GM18517 (cell line): ENCODE measurements around the gene TMEM92.
"Not testable (repeated sequence)": the region's sequence is repeated elsewhere in the genome, so short reads cannot be mapped to it uniquely, and the experiment has no call there.

ENCODE experiments used
- ATAC-seq: cut with Tn5 transposase; IDR thresholded peaks from one replicate; pipeline ENCODE4 v1.9.1; 2021; ENCODE audit warnings: mild to moderate bottlenecking, moderate library complexity; ENCODE audit not compliant: unreplicated experiment

The TMEM92 gene

DNA sequence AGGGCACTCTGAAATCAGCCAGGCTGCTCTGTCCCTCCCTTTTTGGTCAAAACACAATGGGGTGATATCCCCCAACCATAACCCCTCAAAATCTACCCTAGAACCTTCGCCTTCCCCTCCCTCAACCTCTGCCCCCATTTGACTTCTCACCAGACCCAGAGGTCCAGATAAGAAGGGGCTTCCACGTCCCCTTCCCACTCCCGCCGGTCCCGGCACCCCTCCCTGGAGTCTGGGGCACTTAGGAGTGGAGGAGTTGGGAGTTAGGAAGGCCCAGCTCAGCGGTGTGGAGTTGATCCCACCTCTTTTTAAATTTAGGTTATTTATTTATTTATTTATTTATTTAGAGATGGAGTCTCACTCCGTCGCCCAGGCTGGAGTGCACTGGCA, 619 bp upstream of the TMEM92 start:
- no peak for ATAC-seq

GRCh38 chr17:50274897-50275221, 593 bp downstream of the TMEM92 start:
- no peak for ATAC-seq

- no peak for ATAC-seq
Measured at GRCh38 chr17:50275279-50275678, 1.0 kb downstream of the TMEM92 start.

- no peak for ATAC-seq
Measured at GRCh38 chr17:50276588-50277356, 2.5 kb downstream of the TMEM92 start.

DNA sequence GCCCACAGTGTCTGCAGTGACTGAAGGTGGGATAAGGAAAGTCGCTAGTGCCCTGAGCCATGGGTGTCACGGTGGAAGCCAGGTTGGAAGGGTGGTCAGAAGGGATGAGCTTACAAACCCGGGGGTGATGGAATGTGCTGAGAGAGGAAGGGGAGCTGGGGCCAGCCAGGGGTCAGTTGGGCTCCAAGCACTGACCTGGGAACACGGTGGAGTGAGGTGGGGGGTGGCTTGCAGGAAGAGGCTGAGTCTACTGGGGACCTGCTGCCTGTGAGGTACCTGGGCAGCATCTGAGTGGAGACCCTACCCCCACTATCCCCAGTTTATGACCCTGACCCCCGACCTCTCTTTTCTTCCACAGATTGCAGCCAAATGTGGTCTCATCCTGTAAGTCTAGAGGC, 3.1 kb downstream of the TMEM92 start:
- no peak for ATAC-seq

DNA sequence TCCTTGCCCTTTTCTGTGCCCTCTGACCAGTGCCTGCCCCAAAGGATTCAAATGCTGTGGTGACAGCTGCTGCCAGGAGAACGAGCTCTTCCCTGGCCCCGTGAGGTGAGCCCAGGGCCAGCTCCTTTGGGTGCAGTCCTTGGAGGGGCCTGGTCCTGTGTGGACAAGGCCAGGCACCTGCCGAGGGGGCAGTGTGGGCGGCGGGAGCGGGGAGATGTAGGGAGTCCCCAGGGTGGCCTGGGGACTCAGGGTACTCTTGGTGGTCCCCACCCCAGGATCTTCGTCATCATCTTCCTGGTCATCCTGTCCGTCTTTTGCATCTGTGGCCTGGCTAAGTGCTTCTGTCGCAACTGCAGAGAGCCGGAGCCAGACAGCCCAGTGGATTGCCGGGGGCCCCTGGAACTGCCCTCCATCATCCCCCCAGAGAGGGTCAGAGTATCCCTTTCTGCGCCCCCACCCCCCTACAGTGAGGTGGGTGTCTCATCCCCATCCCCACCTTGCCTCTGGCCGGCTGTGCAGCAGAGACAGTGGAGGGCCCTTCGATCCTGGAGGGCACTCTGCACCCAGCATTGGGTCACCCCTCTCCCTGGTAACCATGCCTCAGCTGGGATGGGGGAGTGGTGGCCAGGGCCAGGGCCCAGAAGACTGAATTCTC, 4.4 kb downstream of the TMEM92 start:
- no peak for ATAC-seq

DNA sequence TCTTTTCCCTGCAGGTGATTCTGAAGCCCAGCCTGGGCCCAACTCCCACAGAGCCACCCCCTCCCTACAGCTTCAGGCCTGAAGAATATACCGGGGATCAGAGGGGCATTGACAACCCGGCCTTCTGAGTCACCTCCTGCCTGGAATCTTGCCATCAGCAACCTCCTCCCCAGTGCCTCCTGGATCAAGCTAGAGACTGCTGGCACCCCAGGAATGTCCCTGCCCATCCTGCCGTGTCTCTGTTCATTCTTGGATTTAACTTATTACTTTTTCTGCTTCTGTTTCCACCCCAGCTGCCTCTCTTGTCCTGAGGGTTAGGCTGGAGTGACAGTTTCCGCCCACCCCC, 4.9 kb downstream of the TMEM92 start:
- no peak for ATAC-seq

GRCh38 chr17:50279639-50280038, 5.4 kb downstream of the TMEM92 start:
- ATAC-seq, result no peak

- ATAC-seq, result no peak
Measured at GRCh38 chr17:50280068-50280467, 5.8 kb downstream of the TMEM92 start.

GRCh38 chr17:50280801-50281441, 6.7 kb downstream of the TMEM92 start:
- ATAC-seq, result no peak

DNA sequence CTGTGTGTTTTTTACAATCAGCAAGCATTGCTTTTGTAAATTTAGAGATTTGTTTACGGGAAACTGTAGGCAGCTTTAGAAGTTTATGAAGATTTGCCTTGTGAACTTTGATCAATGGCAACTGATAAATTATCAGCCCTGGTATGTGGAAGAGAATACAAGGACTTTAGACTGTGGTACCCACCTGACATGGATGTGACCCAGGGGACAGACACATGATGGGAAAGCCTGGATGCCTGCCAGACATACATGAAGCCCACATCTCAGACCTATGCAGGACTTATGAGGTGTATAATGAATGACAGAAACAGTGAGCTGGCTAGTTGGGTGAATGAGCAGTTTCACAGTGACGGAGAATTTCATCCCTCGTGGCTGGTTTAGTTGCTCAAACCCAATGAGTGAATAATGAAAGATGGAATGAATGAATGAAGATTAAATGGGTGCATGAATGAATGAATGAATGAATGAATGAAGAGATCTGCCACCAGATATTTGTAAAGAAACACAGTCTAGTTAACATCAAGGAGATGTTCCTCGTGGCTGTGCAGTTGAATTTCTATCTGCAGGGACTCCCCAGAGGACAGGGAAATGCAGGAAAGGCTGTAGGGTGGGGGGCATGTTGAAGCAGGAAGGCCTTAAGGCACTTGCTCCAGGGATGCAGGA, 7.6 kb downstream of the TMEM92 start:
- ATAC-seq, result no peak

DNA sequence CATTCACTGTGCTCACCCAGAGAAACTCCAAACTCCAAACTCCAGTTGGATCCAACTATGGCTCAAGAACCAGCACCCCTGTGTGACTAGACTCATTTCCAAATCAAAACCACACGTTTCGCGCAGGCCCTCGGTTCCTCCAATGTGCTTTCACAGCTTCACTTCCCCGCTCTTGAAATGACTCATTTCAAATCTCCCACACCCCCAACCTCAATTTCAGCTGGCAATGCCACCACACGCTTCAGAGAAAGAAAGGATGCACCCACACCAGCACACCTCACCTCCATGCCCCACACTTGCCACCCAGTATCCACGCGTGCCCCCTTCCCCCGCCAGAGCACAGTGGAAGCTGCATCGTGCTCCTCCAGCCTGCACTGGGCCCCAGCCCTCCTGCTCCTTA, 9.0 kb downstream of the TMEM92 start:
- no peak for ATAC-seq

- ATAC-seq, result no peak
Measured at GRCh38 chr17:50283714-50284113, 9.4 kb downstream of the TMEM92 start.

DNA sequence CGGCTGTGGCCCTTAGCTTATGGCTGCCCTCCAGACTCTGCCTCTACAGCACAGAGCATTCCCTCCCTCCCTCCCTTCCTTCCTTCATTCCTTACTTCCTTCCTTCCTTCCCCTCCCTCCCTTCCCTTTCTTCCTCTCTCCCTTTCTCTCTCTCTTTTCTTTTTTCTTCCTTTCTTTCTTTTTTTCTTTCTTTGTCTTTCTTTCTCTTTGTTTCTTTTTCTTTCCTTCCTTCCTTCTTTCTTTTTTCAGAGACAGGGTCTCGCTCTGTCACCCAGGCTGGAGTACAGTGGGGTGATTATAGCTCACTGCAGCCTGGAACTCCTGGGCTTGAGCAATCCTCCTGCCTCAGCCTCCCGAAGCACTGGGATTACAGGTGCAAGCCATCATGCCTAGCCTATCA, 11.7 kb downstream of the TMEM92 start:
- ATAC-seq, result no peak

DNA sequence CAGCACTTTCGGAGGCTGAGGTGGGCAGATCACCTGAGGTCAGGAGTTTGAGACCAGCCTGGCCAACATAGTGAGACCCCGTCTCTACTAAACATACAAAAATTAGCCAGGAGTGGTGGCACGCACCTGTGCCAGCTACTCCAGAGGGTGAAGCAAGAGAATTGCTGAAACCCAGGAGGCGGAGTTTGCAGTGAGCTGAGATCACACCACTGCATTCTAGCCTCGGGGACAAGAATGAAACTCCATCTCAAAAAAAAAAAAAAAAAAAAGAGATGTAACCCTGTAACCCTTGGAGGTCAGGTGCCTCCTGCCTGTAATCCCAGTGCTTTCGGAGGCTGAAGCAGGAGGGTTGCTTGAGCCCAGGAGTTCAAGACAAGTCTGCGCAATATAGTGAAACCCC, 13.0 kb downstream of the TMEM92 start:
- not testable (repeated sequence) for ATAC-seq

GRCh38 chr17:50288306-50288705, 14.0 kb downstream of the TMEM92 start:
- ATAC-seq, result no peak

DNA sequence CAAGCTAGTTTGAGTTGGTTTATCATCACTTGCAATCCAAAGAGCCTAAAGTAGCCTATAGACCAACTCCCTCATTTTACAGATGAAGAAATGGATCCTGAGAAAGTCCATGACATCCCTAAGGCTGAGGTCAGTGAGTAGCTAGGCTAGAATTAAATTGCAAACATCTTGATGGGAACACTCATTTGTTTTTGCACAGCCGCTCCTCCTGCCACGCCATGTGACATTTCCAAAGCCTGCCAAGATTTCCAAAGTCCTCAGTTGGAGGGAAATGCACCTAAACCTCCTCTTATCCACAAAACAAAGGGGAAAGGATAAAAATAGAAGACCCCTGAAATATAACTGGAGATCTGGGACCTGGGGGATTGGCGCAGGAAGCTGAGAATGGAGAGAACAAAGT, 15.0 kb downstream of the TMEM92 start:
- ATAC-seq, result no peak

DNA sequence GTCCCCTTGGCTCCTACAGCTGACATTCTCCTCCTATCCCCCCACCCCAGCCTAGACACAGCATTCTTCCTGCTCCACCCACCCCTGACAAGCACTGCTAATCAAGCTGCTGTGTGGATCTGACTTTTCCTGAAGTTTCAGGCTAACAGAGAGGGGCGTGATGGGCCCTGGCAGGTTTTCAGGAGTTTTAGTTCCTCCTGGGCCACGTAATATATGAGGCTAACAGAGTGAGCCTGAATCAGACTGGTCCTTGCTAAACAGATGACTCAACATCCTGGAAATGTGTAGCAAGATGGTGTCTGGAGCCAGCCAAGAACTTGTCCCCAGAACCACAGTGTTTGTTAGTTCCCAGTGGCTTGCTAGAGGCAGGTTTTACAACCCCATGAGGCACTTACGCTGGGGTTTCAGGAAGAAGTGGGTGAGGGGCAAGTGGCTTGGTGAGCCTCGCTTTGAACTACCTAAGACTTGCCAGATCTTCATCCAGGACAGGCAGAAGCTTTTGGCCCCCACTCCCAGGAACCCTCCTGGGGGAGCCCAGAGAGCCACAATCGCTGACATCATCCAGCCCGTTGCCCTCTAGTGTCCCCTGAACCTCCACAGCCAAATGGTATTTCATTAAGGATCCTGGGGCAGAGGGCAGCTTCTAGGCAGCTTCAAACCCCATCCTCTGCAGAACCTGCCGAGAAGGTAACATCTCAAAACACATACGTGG, 15.9 kb downstream of the TMEM92 start:
- ATAC-seq, result no peak

- ATAC-seq, result no peak
Measured at GRCh38 chr17:50290933-50291332, 16.7 kb downstream of the TMEM92 start.

- no peak for ATAC-seq
Measured at GRCh38 chr17:50292465-50292864, 18.2 kb downstream of the TMEM92 start.

- no peak for ATAC-seq
Measured at GRCh38 chr17:50295021-50295420, 20.8 kb downstream of the TMEM92 start.
